Measurements from ENCODE around the gene RASA2. TPM values are rescaled to one million over a fixed set of nuclear protein-coding genes. Genes with fewer than 3 reads are reported as not detected.

Gene RASA2
- total and polyA plus RNA-seq, 9 donors = 8.4 to 13.8 (median 10.6) TPM

GRCh38 chr3:141457624-141458236 lies 29.1 kb upstream of the RASA2 start:
- 80% methylated on average over 2 of the region's 3 CpGs for WGBS (ENCODE audit: insufficient coverage)
- no peak overlapping the region for H3K27ac ChIP-seq (ENCODE audit: low read length)
- H3K4me1 ChIP-seq (ENCODE audit: control insufficient read depth, insufficient read depth, low read length) = no peaks in the 10 kb centered on the region
- no peak for DNase-seq
- no peaks in the 10 kb centered on the region for H3K36me3 ChIP-seq (ENCODE audit: control insufficient read depth, insufficient read depth, low read length)
- no peak overlapping the region for H3K4me3 ChIP-seq (ENCODE audit: low read length)
- no peaks in the 10 kb centered on the region for H3K27me3 ChIP-seq (ENCODE audit: control insufficient read depth, insufficient read depth, low read length)
- no peaks in the 10 kb centered on the region for H3K9me3 ChIP-seq (replicated peaks; ENCODE audit: control insufficient read depth, low read depth, low read length)

DNA sequence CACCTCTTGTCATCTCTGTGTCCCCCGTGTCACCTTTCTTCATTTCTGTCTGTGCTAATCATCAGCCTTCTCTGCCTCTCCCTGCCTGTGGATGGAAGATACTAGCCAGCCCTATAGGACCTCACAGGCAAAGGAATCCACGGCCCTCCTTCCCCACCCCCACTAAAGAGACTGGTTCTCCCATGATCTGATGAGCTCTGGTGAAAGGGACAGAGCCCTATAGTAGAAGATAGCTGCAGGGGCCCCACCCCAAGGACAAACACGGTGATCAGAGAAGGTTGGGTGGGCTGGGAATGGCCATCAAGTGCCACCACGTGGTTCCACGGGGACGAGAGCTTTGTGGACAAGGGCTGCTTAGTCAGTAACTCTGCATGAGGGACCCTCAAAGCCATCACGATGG lies 27.8 kb upstream of the RASA2 start:
- no peak for DNase-seq
- Histone ChIP-seq H3K27ac (ENCODE audit: low read length) (no peak overlapping the region), H3K4me1 (ENCODE audit: control insufficient read depth, insufficient read depth, low read length) (no peaks in the 10 kb centered on the region), H3K27me3 (ENCODE audit: control insufficient read depth, insufficient read depth, low read length) (no peaks in the 10 kb centered on the region), H3K9me3 (replicated peaks; ENCODE audit: control insufficient read depth, low read depth, low read length) (no peaks in the 10 kb centered on the region), H3K4me3 (ENCODE audit: low read length) (no peak overlapping the region), H3K36me3 (ENCODE audit: control insufficient read depth, insufficient read depth, low read length) (no peaks in the 10 kb centered on the region)
- 70% methylated on average over 5 of the region's 7 CpGs for WGBS (ENCODE audit: insufficient coverage)

GRCh38 chr3:141460097-141460704 lies 26.6 kb upstream of the RASA2 start:
- Histone ChIP-seq H3K27ac (ENCODE audit: low read length) (no peak overlapping the region), H3K27me3 (ENCODE audit: control insufficient read depth, insufficient read depth, low read length) (no peaks in the 10 kb centered on the region), H3K9me3 (replicated peaks; ENCODE audit: control insufficient read depth, low read depth, low read length) (no peaks in the 10 kb centered on the region), H3K36me3 (ENCODE audit: control insufficient read depth, insufficient read depth, low read length) (no peaks in the 10 kb centered on the region), H3K4me3 (ENCODE audit: low read length) (no peak overlapping the region), H3K4me1 (ENCODE audit: control insufficient read depth, insufficient read depth, low read length) (no peaks in the 10 kb centered on the region)
- 23% methylated on average over 4 of the region's 10 CpGs for WGBS (ENCODE audit: insufficient coverage)
- DNase-seq = peak; percentile 88

DNA sequence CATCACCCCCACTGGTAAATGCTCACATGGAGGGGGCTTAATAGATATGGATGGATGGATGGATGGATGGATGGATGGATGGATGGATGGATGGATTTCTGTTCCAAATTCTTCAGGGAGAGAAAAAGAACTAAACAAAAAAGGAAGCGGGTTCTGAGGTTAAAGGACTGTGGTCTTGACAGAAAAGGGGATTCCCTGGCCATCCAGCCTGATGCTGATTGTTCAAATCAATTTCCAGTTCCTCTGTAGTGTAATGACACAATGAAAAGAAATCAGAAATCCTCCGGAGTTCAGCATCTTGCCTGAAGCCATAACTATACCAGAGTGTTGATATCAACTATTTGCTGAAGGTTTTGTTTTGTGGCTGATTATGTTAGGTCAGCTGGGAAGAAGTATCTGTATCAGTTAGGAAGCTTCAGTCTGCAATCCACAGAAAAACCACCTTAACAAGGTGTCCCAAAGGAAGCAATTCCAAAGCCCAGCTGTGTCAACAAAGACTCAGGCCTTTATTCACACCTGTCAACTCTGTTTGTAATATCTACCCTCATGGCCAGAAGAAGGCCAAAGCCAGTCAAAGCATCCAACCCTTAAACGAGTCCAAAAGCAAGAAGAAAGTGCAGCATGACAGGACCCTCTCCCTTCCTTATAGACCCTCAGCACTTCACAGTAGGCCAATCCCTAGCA lies 24.5 kb upstream of the RASA2 start:
- no peak for DNase-seq
- H3K36me3 ChIP-seq (ENCODE audit: control insufficient read depth, insufficient read depth, low read length) = no peaks in the 10 kb centered on the region
- no peaks in the 10 kb centered on the region for H3K9me3 ChIP-seq (replicated peaks; ENCODE audit: control insufficient read depth, low read depth, low read length)
- H3K27me3 ChIP-seq (ENCODE audit: control insufficient read depth, insufficient read depth, low read length) = no peaks in the 10 kb centered on the region
- WGBS (ENCODE audit: insufficient coverage) = no CpG with 5 or more reads among the region's 3 CpGs
- H3K4me1 ChIP-seq (ENCODE audit: control insufficient read depth, insufficient read depth, low read length) = no peaks in the 10 kb centered on the region
- no peak overlapping the region for H3K4me3 ChIP-seq (ENCODE audit: low read length)
- H3K27ac ChIP-seq (ENCODE audit: low read length) = no peak overlapping the region

DNA sequence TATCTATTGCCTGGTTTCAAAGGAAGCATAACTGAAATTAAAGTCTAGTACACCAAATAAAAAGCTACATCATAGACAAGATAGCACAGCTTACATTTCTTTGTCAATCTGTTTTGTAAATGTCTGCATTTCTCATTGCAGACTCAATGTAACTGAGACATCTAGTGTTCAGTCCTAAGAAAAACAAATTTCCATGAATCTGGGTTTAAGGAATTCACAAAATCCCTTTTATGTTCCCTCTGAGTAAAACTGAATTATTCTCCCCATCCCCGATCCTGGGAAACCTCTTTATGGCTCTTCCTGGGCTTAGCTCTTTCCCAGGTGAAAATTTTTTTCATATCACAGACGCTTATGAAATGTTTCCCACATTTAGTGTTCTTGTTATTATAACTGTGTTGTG lies 21.6 kb upstream of the RASA2 start:
- WGBS (ENCODE audit: insufficient coverage) = 25% methylated on average over 1 of the region's 2 CpGs
- DNase-seq = peak; percentile 61
- Histone ChIP-seq H3K27ac (ENCODE audit: low read length) (no peak overlapping the region), H3K9me3 (replicated peaks; ENCODE audit: control insufficient read depth, low read depth, low read length) (no peaks in the 10 kb centered on the region), H3K4me3 (ENCODE audit: low read length) (no peak overlapping the region), H3K36me3 (ENCODE audit: control insufficient read depth, insufficient read depth, low read length) (no peaks in the 10 kb centered on the region), H3K27me3 (ENCODE audit: control insufficient read depth, insufficient read depth, low read length) (no peaks in the 10 kb centered on the region), H3K4me1 (ENCODE audit: control insufficient read depth, insufficient read depth, low read length) (no peaks in the 10 kb centered on the region)

DNA sequence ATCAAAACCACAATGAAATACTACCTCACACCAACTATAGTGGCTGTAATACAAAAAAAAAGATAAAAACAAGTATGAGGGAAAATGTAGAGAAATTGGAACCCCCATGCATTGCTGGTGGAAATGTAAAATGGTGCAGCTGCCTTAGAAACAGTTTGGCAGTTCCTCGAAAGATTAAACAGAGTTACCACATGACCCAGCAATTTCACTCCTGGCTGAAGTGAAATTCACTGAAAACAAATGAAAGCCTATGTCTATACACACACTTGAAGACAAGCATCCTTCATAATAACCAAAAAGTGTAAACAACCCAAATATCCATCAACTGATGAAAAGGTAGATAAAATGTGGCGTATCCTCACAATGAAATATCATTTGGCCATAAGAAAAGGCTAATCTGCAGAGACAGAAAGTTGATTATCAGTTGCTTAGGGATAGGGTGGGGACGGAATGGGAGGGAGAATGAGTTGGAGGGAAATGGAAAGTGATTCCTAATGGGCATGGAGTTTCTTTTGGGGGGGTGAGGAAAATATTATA lies 20.1 kb upstream of the RASA2 start:
- DNase-seq = no peak
- H3K4me3 ChIP-seq (ENCODE audit: low read length) = no peak overlapping the region
- WGBS (ENCODE audit: insufficient coverage) = 93% methylated on average over 1 of the region's 3 CpGs
- H3K4me1 ChIP-seq (ENCODE audit: control insufficient read depth, insufficient read depth, low read length) = no peaks in the 10 kb centered on the region
- no peaks in the 10 kb centered on the region for H3K36me3 ChIP-seq (ENCODE audit: control insufficient read depth, insufficient read depth, low read length)
- no peaks in the 10 kb centered on the region for H3K27me3 ChIP-seq (ENCODE audit: control insufficient read depth, insufficient read depth, low read length)
- no peak overlapping the region for H3K27ac ChIP-seq (ENCODE audit: low read length)
- H3K9me3 ChIP-seq (replicated peaks; ENCODE audit: control insufficient read depth, low read depth, low read length) = peaks cover under 1% of the 10 kb centered on the region

DNA sequence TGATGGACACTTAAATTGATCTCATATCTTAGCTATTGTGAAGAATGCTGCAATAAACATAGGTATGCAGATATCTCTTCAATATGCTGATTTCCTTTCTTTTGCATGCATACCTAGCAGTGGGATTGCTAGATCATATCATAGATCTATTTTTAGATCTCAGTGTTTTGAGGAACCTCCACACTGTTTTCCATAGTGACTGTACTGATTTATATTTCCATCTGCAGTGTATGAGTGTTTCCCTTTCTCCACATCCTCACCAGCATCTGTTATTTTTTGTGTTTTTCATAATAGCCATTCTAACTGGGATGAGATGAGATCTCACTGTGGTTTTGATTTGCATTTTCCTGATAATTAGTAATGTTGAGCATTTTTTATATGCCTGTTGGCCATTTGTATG lies 17.1 kb upstream of the RASA2 start:
- Histone ChIP-seq H3K9me3 (replicated peaks; ENCODE audit: control insufficient read depth, low read depth, low read length) (peaks cover 4% of the 10 kb centered on the region), H3K4me1 (ENCODE audit: control insufficient read depth, insufficient read depth, low read length) (no peaks in the 10 kb centered on the region), H3K36me3 (ENCODE audit: control insufficient read depth, insufficient read depth, low read length) (no peaks in the 10 kb centered on the region), H3K27me3 (ENCODE audit: control insufficient read depth, insufficient read depth, low read length) (no peaks in the 10 kb centered on the region), H3K4me3 (ENCODE audit: low read length) (no peak overlapping the region), H3K27ac (ENCODE audit: low read length) (no peak overlapping the region)
- DNase-seq = no peak

DNA sequence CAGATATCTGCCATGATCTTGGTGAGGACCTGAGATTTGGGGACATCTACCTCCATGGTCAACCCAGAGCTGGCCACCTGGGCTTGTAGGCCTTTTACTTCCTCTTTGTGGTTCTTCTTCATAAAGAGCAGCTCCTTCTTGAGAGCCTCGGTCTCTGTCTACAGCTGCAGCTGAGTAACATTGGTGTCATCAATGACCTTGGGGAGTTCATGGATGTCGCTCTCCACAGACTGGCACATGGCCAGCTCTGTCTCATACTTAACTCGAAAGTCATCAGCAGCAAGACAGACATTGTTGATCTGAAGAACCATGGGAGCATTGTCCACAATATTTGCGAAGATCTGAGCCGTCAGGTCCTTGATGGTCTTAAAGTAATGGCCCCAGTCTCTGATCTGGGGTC lies 15.7 kb upstream of the RASA2 start:
- H3K27me3 ChIP-seq (ENCODE audit: control insufficient read depth, insufficient read depth, low read length) = no peaks in the 10 kb centered on the region
- 85% methylated on average over 5 of the region's 5 CpGs for WGBS (ENCODE audit: insufficient coverage)
- no peaks in the 10 kb centered on the region for H3K36me3 ChIP-seq (ENCODE audit: control insufficient read depth, insufficient read depth, low read length)
- no peak overlapping the region for H3K4me3 ChIP-seq (ENCODE audit: low read length)
- peaks cover 4% of the 10 kb centered on the region for H3K9me3 ChIP-seq (replicated peaks; ENCODE audit: control insufficient read depth, low read depth, low read length)
- DNase-seq = no peak
- H3K27ac ChIP-seq (ENCODE audit: low read length) = no peak overlapping the region
- no peaks in the 10 kb centered on the region for H3K4me1 ChIP-seq (ENCODE audit: control insufficient read depth, insufficient read depth, low read length)

GRCh38 chr3:141476033-141476432 lies 10.8 kb upstream of the RASA2 start:
- no peak for DNase-seq
- no peaks in the 10 kb centered on the region for H3K36me3 ChIP-seq (ENCODE audit: control insufficient read depth, insufficient read depth, low read length)
- 57% methylated on average over 1 of the region's 2 CpGs for WGBS (ENCODE audit: insufficient coverage)
- no peak overlapping the region for H3K27ac ChIP-seq (ENCODE audit: low read length)
- H3K4me1 ChIP-seq (ENCODE audit: control insufficient read depth, insufficient read depth, low read length) = no peaks in the 10 kb centered on the region
- H3K4me3 ChIP-seq (ENCODE audit: low read length) = no peak overlapping the region
- H3K9me3 ChIP-seq (replicated peaks; ENCODE audit: control insufficient read depth, low read depth, low read length) = peaks cover 4% of the 10 kb centered on the region
- peaks cover 5% of the 10 kb centered on the region for H3K27me3 ChIP-seq (ENCODE audit: control insufficient read depth, insufficient read depth, low read length)

GRCh38 chr3:141477224-141477623 lies 9.6 kb upstream of the RASA2 start:
- Histone ChIP-seq H3K27ac (ENCODE audit: low read length) (no peak overlapping the region), H3K4me3 (ENCODE audit: low read length) (no peak overlapping the region), H3K27me3 (ENCODE audit: control insufficient read depth, insufficient read depth, low read length) (peaks cover 5% of the 10 kb centered on the region), H3K36me3 (ENCODE audit: control insufficient read depth, insufficient read depth, low read length) (no peaks in the 10 kb centered on the region), H3K9me3 (replicated peaks; ENCODE audit: control insufficient read depth, low read depth, low read length) (no peaks in the 10 kb centered on the region), H3K4me1 (ENCODE audit: control insufficient read depth, insufficient read depth, low read length) (no peaks in the 10 kb centered on the region)
- WGBS (ENCODE audit: insufficient coverage) = 67% methylated on average over 2 of the region's 4 CpGs
- no peak for DNase-seq
